ENCODE measurements around the gene DIAPH3. TPM values are rescaled to one million over a fixed set of nuclear protein-coding genes. Genes with fewer than 3 reads are reported as not detected.

The DIAPH3 gene
- total RNA-seq, 2 experiments from 2014 or later = 22.5 to 24.1 TPM

DNA sequence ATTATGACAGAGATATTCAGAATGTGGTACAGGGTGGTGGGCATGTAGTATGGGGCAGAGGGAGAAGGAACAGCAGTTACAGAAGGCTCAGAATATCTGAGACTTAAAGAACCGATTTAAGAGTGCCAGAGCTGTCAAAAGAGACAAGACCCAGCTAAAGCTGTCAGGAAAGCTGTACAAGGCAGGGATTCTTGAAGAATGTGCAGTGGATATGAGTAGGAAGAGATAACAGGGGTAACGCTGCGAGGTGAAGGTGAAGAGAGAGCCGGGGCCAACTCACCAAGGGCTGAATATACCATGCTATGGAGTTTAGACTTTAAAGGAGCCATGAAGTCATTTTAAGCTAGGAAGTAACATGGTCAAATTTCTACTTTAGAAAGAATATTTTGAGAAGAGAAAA is 381.0 kb downstream of the DIAPH3 start:
- no peaks in the 10 kb centered on the region for H3K4me1 Mint-ChIP-seq
- DNase-seq = no peak
- ChIA-PET POLR2A (no interaction called here), CTCF (interaction anchor here (1.6 kb wide), 1 partner anchor 14 kb away, joined by 3 read pairs; no protein-coding TSS in a partner anchor)
- H3K27me3 Mint-ChIP-seq = no peaks in the 10 kb centered on the region
- no peaks in the 10 kb centered on the region for H3K36me3 Mint-ChIP-seq (ENCODE audit: low read depth)
- no peak overlapping the region for H3K4me3 Mint-ChIP-seq
- H3K27ac Mint-ChIP-seq = no peak overlapping the region
- H3K9me3 Mint-ChIP-seq = no peaks in the 10 kb centered on the region

DNA sequence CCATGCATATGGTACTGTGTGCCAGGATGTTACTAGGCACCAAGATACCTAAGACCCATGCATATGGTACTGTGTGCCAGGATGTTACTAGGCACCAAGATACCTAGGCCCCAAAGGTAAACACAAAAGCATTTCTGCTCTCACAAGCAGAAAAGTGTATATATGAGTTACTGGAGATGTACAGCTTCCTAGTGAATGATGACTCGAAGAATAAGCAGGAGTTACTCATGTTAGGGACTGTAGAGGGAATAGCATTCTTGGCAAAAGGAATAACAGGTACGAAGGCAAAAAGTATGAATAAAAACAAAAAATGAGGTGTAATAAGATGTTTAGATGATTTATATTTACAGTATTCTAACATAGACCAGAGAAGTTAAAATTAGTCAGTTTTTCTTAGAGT is 383.7 kb downstream of the DIAPH3 start:
- no peak overlapping the region for H3K27ac Mint-ChIP-seq
- no peaks in the 10 kb centered on the region for H3K4me1 Mint-ChIP-seq
- H3K27me3 Mint-ChIP-seq = no peaks in the 10 kb centered on the region
- H3K36me3 Mint-ChIP-seq (ENCODE audit: low read depth) = no peaks in the 10 kb centered on the region
- CTCF ChIA-PET = no interaction called here
- DNase-seq = no peak
- POLR2A ChIA-PET = no interaction called here
- no peak overlapping the region for H3K4me3 Mint-ChIP-seq
- no peaks in the 10 kb centered on the region for H3K9me3 Mint-ChIP-seq

DNA sequence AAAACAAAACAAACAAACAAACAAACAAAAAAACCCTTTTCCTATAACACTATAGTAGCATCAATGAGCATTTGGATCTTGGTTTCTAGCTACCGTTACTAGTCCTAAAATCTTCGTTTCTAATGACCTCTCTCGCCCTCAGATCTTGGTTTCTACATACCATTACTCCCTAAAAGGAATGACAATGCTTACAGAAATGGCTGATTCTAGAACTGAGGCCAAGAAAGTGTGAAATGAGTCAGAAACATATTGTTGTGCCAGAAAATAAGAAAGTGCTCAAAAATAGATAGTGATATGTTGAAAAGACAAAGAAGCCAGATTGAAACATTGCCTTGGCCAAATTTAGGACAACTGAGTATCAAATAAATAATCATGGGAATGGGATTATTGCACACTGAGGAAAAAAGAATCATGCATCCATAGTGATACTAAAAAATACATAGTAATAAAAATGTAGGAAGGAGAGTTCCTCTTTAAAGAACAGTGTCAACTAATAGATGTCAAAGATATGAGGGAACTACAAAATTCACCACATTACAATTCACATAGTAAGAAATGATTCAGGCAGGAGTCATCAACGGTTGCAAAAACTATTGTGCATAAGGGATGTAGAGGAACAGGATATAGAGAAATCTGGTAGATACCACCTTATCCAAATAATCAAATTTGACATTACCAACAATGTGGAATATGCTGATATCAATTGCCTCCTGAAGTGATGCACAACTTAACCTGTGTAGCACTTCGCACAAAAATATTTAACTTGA is 386.6 kb downstream of the DIAPH3 start:
- DNase-seq = no peak
- ChIA-PET POLR2A (no interaction called here), CTCF (interaction anchor here (1.7 kb wide), 1 partner anchor 14 kb away, joined by 6 read pairs; no protein-coding TSS in a partner anchor)
- no peaks in the 10 kb centered on the region for H3K27me3 Mint-ChIP-seq
- no peaks in the 10 kb centered on the region for H3K4me1 Mint-ChIP-seq
- H3K4me3 Mint-ChIP-seq = no peak overlapping the region
- H3K9me3 Mint-ChIP-seq = no peaks in the 10 kb centered on the region
- H3K27ac Mint-ChIP-seq = no peak overlapping the region
- peaks cover 2% of the 10 kb centered on the region for H3K36me3 Mint-ChIP-seq (ENCODE audit: low read depth)

DNA sequence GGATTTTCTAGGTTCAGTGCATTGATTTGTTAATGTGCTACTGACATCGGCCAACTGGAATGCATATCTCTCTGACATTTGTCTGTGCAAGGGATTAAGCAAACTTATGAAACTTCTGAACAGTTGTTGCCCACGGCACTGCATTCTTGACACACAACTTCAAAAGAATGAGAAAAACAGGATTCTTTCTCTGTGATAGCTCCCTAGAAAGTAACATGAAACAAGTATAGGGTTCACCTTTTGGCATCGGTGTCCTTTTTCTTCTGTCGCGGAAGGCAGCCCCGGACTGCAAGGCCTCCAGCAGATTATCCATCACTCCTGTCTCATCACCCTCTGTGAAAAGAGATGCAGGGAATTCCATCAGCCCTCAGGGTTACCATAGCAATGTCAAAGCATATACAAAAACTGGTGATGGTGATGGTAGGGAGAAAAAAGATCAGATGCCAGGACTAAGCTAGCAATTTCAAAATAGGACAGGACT is 389.2 kb downstream of the DIAPH3 start:
- POLR2A ChIA-PET = no interaction called here
- no peak for DNase-seq
- Mint-ChIP-seq H3K27ac (no peak overlapping the region), H3K27me3 (no peaks in the 10 kb centered on the region), H3K9me3 (no peaks in the 10 kb centered on the region), H3K36me3 (ENCODE audit: low read depth) (peaks cover 2% of the 10 kb centered on the region), H3K4me1 (no peaks in the 10 kb centered on the region), H3K4me3 (no peak overlapping the region)
- CTCF ChIA-PET = no interaction called here

DNA sequence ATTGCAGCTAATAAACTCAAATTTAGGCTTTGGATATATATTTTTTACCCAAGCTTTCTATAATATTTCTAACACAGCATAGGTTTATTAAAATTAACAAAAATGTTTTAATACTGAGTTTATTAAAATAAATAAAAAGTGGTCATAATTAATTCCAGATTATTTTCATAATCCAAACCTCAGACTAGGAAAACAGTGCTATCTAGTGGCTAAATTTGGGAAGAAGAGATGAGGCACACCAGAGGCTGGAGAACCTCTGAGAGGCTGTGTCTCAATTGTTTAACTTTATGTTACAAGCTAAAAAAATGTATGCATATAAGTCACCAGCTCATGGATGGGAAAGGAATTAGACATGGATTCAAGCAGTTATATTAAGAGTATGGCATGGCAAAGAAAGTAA is 392.5 kb downstream of the DIAPH3 start:
- Mint-ChIP-seq H3K27ac (no peak overlapping the region), H3K4me3 (no peak overlapping the region), H3K27me3 (no peaks in the 10 kb centered on the region), H3K9me3 (no peaks in the 10 kb centered on the region), H3K36me3 (ENCODE audit: low read depth) (peaks cover 4% of the 10 kb centered on the region), H3K4me1 (no peaks in the 10 kb centered on the region)
- DNase-seq = no peak
- ChIA-PET POLR2A (no interaction called here), CTCF (no interaction called here)

DNA sequence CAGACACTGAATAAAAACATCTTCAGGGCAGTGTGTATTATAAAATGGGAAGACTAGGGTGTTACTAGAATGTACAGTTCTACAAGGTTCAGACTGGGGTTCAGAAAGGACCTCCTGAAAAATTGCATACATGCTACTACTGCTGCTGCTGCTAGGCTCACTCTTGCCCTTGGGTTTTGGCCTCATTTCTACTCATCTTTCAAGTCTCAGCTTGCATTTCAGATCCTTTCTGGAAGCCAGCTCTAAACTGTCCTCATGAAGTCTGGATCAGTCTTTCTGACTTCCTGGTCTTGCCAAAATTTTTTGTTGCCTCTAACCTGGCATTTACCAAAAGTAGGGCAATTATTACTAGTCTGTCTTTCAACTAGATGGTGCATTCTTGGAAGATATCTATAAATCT is 393.3 kb downstream of the DIAPH3 start:
- no peaks in the 10 kb centered on the region for H3K27me3 Mint-ChIP-seq
- H3K36me3 Mint-ChIP-seq (ENCODE audit: low read depth) = peaks cover 4% of the 10 kb centered on the region
- no peak overlapping the region for H3K27ac Mint-ChIP-seq
- H3K9me3 Mint-ChIP-seq = no peaks in the 10 kb centered on the region
- CTCF ChIA-PET = no interaction called here
- DNase-seq = no peak
- POLR2A ChIA-PET = no interaction called here
- H3K4me3 Mint-ChIP-seq = no peak overlapping the region
- no peaks in the 10 kb centered on the region for H3K4me1 Mint-ChIP-seq

DNA sequence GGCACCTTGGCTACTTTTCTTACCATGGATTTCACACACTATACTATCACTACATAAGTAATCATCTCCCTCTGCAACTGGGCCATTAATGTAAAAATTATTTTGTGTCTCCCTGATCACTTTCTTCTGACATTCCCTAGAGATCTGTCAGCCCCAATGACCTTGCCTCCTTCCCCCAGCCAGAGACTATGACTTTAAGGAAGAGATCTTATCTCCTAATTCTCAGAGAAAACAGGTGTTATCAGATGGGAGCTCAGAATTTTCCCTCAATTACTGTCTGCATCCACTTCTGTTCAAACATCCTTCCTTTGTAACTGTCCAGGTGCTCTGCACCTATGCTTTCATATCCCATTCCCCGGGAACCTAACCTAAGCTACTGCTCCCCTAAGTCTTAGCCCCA is 397.5 kb downstream of the DIAPH3 start:
- H3K4me1 Mint-ChIP-seq = no peaks in the 10 kb centered on the region
- POLR2A ChIA-PET = no interaction called here
- no peaks in the 10 kb centered on the region for H3K9me3 Mint-ChIP-seq
- H3K27me3 Mint-ChIP-seq = no peaks in the 10 kb centered on the region
- peaks cover 5% of the 10 kb centered on the region for H3K36me3 Mint-ChIP-seq (ENCODE audit: low read depth)
- CTCF ChIA-PET = no interaction called here
- H3K4me3 Mint-ChIP-seq = no peak overlapping the region
- no peak for DNase-seq
- no peak overlapping the region for H3K27ac Mint-ChIP-seq

DNA sequence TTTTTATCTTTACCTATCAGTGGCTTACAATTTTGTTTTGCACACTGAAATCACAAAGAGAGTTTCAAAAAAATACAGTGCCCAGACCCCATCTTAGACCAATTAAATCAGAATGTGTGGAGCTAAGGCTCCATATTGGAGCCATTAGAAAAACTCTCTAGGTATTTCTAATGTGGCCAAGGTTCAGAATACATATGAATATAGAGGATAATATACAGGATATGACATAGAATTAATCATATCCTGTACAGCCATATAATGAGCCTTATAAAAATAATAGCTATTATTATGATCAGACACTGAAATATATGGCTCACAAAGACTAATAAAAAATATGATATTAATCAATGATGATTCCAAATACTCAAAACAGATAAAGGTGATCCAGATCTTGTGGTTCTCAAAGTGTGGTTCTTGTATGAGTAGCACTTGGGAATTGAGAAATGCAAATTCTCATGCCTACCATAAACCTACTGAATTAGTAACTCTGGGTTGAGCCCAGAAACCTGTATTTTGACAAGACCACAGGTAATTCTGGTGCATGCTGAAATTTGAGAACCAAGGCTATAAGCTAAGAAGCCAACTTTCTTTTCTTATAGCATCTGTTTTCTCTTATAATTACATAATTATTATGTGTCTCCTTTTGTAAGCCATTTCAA is 408.0 kb downstream of the DIAPH3 start:
- H3K4me1 Mint-ChIP-seq = no peaks in the 10 kb centered on the region
- no peak overlapping the region for H3K4me3 Mint-ChIP-seq
- DNase-seq = no peak
- H3K9me3 Mint-ChIP-seq = no peaks in the 10 kb centered on the region
- H3K36me3 Mint-ChIP-seq (ENCODE audit: low read depth) = no peaks in the 10 kb centered on the region
- POLR2A ChIA-PET = no interaction called here
- no peaks in the 10 kb centered on the region for H3K27me3 Mint-ChIP-seq
- no peak overlapping the region for H3K27ac Mint-ChIP-seq
- CTCF ChIA-PET = no interaction called here

DNA sequence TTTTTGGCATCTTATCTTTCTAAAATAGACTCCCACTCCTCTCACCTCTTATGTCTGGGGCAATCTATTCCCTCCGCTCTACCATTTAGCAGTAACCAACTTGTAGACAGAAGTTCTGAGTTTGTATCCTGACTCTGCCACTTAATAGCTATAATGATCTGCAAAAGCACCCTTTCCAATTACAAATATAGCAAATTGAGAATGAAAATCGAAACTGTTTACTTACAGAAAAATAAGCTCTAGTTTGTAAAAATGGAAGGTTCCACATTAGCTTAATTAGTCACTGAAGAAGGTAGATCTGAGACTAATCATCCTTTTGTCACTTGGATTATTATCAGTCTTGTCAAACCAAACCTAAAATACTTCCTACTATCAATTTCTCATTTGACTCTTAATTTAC is 409.3 kb downstream of the DIAPH3 start:
- Mint-ChIP-seq H3K27me3 (no peaks in the 10 kb centered on the region), H3K36me3 (ENCODE audit: low read depth) (no peaks in the 10 kb centered on the region), H3K4me3 (no peak overlapping the region), H3K4me1 (no peaks in the 10 kb centered on the region), H3K27ac (no peak overlapping the region), H3K9me3 (no peaks in the 10 kb centered on the region)
- ChIA-PET POLR2A (no interaction called here), CTCF (no interaction called here)
- DNase-seq = no peak

DNA sequence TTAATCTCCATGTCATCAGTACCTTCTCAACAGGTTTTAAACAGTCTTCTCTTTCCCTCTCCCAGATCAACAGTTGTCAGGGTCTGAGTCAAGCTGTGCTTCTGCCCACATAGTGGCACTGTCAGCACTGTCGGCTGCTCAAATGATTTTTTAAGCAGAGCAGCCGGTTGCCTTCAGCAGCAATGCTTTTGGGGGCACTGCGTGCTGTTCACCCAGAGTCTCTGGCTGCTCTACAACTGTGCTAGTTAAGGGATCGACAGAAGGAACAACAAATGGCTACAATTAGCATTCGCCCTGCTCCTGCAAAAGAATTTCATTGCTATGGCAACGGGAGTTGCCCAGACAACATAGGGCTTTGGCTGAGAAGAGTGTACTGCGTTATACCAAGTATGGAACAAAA is 412.9 kb downstream of the DIAPH3 start:
- Mint-ChIP-seq H3K4me1 (no peaks in the 10 kb centered on the region), H3K36me3 (ENCODE audit: low read depth) (no peaks in the 10 kb centered on the region), H3K27me3 (no peaks in the 10 kb centered on the region), H3K9me3 (no peaks in the 10 kb centered on the region), H3K4me3 (no peak overlapping the region), H3K27ac (no peak overlapping the region)
- ChIA-PET POLR2A (no interaction called here), CTCF (no interaction called here)
- no peak for DNase-seq

DNA sequence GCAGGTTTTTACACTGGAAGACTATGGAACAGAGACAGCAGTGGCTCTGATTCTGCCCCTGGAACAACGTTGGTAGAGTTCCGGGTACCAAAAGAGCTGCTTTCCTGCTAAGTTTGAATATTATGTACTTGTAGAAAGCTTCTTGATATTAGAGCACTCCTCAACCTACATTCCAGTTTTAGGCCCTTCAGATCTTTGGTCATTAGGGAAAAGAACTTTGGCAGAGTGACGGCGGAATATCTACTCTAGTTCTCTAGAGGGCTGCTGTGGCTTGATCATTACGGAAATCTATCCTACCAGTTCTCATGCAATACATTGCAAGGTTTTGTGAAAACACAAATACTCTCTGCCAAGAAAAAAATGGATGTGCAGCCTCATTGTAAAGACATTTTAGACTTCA is 415.7 kb downstream of the DIAPH3 start:
- DNase-seq = no peak
- no peak overlapping the region for H3K4me3 Mint-ChIP-seq
- CTCF ChIA-PET = no interaction called here
- no peak overlapping the region for H3K27ac Mint-ChIP-seq
- H3K9me3 Mint-ChIP-seq = no peaks in the 10 kb centered on the region
- POLR2A ChIA-PET = no interaction called here
- H3K36me3 Mint-ChIP-seq (ENCODE audit: low read depth) = no peaks in the 10 kb centered on the region
- H3K4me1 Mint-ChIP-seq = no peaks in the 10 kb centered on the region
- no peaks in the 10 kb centered on the region for H3K27me3 Mint-ChIP-seq

DNA sequence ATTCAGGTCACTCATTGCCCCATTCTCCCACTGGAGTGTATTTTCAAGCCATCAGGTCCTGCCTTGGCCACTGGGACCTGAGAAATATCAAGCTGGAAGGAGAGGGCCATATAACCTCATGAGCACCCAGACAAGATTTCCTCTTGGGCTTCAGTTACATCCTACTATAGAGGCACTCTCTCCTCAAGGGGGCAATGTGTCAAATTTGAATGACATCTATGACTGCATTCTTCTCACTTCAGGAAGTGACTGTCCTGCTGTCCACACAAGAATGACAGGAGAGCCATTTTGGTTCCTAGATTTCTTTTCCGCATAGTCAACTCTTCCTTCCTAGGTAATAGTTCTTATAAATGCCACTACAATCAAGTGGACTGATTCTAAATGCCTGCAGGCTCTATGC is 416.2 kb downstream of the DIAPH3 start:
- no peaks in the 10 kb centered on the region for H3K27me3 Mint-ChIP-seq
- H3K4me3 Mint-ChIP-seq = no peak overlapping the region
- H3K4me1 Mint-ChIP-seq = no peaks in the 10 kb centered on the region
- H3K36me3 Mint-ChIP-seq (ENCODE audit: low read depth) = no peaks in the 10 kb centered on the region
- H3K9me3 Mint-ChIP-seq = no peaks in the 10 kb centered on the region
- ChIA-PET POLR2A (no interaction called here), CTCF (no interaction called here)
- DNase-seq = no peak
- no peak overlapping the region for H3K27ac Mint-ChIP-seq

DNA sequence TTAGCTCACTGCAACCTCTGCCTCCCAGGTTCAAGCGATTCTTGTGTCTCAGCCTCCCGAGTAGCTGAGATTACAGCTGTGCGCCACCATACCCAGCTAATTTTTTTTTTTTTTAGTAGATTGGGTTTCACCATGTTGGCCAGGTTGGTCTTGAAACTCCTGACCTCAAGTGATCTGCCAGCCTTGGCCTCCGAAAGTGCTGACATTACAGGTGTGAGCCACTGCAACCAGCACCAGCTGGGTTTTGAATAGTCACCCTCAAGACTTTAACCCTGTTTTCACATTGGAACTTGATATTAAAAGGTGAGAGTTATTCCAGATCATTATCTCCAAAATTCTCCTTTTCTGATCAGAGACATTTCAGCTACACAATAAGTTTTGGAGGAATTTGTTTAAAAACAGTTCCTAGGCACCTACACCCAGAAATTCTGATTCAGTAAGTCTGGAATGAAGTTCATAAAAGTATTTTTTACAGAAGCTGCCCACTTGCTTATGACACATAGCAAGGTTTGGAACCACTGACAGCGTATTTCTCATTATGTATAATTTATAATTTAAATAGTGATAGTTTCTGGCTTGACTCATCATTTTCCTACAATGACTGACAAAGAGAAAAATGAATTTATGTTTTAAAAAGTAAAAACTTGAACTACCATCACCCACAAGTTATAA is 417.3 kb downstream of the DIAPH3 start:
- DNase-seq = no peak
- no peaks in the 10 kb centered on the region for H3K36me3 Mint-ChIP-seq (ENCODE audit: low read depth)
- CTCF ChIA-PET = interaction anchor here (0.6 to 0.9 kb wide), 2 partner anchors 16 to 810 kb away, joined by 4 to 7 read pairs; no protein-coding TSS in a partner anchor
- H3K27me3 Mint-ChIP-seq = no peaks in the 10 kb centered on the region
- H3K4me3 Mint-ChIP-seq = no peak overlapping the region
- no peaks in the 10 kb centered on the region for H3K9me3 Mint-ChIP-seq
- no peaks in the 10 kb centered on the region for H3K4me1 Mint-ChIP-seq
- POLR2A ChIA-PET = no interaction called here
- H3K27ac Mint-ChIP-seq = no peak overlapping the region
